Ovary (tissue), 3 donors: ENCODE results near the gene CRB1.

ENCODE experiments used
- CTCF ChIP-seq, 3 donors: fragments of 450-650 bp in 2 of 3; fragments of 200-600 bp in 1 of 3; IDR thresholded peaks; one replicate each; pipeline versions ENCODE4 v1.5.1 to v1.8.0; 2016 to 2022; ENCODE audit warnings: antibody characterized with exemption in 3 of 3, mild to moderate bottlenecking in 1 of 3
- POLR2A ChIP-seq: fragments of 450-650 bp; IDR thresholded peaks from one replicate; pipeline ENCODE4 v1.6.1; 2017; ENCODE audit warnings: antibody characterized with exemption, mild to moderate bottlenecking, moderate library complexity
- donor health status: DM: no; HTN: no; CAD: no.

GRCh38 chr1:197510691-197511378, 242.8 kb downstream of the CRB1 start:
- TF ChIP-seq POLR2A (no peak), CTCF (IDR thresholded peaks at IDR 0.05) (no peak)
